ENCODE results near the gene ANO2. TPM values are rescaled to one million over a fixed set of nuclear protein-coding genes. Genes with fewer than 3 reads are reported as not detected.

ANO2 gene
- total RNA-seq, 1 donor from 2014 or later, result 1.5 TPM

DNA sequence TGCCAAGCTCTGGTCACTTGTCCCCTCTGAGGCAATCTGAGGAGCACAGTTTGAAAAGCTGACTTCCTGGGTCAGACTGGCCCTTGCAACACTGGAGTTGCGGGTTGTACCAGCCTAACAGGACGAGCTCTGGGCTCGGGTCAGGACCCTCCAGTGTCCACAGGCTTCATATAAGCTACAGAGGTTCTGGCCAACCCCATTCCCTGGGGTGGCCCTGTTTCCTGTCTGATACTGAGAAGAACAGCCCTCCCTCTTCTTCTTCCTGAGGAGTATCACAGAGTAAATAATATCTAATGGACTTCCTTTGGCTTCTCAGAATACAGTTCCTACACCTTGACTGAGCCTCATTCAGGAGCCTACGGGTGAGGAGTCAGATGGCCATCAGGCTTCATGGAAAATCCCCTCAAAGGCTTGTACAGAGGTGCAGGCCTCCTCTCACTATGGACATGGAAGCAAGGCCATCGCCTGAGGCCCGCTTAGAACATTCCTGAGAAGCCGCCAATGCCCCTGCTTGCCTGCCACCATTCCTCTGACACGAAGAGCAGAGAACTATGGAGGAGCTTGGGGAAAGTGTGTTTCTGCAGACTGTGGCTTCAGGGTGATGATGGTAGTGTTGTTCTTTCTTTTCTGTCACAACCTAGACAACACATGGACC, 28.5 kb upstream of the ANO2 start:
- Histone ChIP-seq H3K27me3 (ENCODE audit: control insufficient read depth, insufficient read depth, low read length) (no peaks in the 10 kb centered on the region), H3K4me3 (ENCODE audit: low read depth, low read length) (no peak overlapping the region), H3K36me3 (ENCODE audit: control insufficient read depth, insufficient read depth, low read length) (no peaks in the 10 kb centered on the region)
- TF ChIP-seq, protein P1, sequence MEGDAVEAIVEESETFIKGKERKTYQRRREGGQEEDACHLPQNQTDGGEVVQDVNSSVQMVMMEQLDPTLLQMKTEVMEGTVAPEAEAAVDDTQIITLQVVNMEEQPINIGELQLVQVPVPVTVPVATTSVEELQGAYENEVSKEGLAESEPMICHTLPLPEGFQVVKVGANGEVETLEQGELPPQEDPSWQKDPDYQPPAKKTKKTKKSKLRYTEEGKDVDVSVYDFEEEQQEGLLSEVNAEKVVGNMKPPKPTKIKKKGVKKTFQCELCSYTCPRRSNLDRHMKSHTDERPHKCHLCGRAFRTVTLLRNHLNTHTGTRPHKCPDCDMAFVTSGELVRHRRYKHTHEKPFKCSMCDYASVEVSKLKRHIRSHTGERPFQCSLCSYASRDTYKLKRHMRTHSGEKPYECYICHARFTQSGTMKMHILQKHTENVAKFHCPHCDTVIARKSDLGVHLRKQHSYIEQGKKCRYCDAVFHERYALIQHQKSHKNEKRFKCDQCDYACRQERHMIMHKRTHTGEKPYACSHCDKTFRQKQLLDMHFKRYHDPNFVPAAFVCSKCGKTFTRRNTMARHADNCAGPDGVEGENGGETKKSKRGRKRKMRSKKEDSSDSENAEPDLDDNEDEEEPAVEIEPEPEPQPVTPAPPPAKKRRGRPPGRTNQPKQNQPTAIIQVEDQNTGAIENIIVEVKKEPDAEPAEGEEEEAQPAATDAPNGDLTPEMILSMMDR (IDR thresholded peaks at IDR 0.05; ENCODE audit: insufficient read depth, low read length, poor library complexity, severe bottlenecking), result no peak
- no peak for DNase-seq (ENCODE audit: low read depth)

DNA sequence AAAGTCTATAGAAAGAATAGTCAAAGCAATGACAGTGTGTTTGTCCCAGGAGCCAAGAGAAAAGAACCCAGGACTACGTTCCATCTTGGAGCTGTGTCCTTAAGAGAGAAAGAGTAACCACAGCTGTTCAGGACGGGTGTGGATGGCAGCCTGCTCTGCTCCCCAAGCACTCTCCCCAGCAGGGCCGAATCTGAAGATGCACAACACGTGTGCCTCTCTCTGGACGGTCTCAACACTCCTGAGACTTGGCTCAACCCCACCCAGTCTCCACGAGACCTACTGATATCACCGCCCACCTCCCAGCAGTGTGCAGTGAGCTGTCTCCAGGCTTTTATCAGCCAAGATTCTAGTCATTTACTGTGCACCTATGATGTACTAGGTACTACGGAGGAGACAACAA, 27.3 kb upstream of the ANO2 start:
- TF ChIP-seq, protein P1 (IDR thresholded peaks at IDR 0.05; ENCODE audit: insufficient read depth, low read length, poor library complexity, severe bottlenecking), result no peak
- H3K36me3 ChIP-seq (ENCODE audit: control insufficient read depth, insufficient read depth, low read length), result no peaks in the 10 kb centered on the region
- DNase-seq (ENCODE audit: low read depth), result no peak
- no peaks in the 10 kb centered on the region for H3K27me3 ChIP-seq (ENCODE audit: control insufficient read depth, insufficient read depth, low read length)
- H3K4me3 ChIP-seq (ENCODE audit: low read depth, low read length), result no peak overlapping the region

DNA sequence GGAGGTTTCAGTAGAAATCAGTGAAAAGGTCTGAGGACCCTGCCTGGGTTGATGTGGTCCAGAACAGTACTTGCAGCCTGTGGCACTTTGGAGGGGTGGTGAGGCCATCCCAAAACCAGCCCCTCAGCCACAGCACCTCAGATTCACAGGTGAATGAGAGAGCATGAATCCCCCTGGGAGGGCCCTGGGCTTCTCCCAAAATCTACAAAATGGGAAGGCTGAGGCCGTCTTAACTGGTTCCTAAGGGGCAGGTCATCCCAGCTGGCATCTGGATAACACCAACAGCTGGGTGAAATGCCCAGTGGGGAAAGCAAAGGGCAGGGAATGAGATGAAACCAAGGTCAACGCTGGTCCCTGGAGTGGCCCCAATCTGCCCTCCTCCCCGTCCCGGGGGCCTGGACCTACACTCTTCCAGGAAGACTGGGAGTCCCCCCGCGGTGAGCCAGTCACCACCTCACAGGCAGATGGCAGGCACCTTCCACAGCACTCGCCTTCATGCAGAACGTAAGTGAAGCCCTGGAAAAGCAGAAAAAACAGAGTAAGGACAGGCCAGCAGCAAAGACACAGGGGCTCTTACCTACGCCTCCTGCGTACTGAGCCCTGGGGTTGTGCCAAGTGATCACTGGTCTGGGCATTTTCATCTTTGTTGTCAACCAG, 26.3 kb upstream of the ANO2 start:
- TF ChIP-seq, protein P1 (IDR thresholded peaks at IDR 0.05; ENCODE audit: insufficient read depth, low read length, poor library complexity, severe bottlenecking), result no peak
- Histone ChIP-seq H3K4me3 (ENCODE audit: low read depth, low read length) (no peak overlapping the region), H3K27me3 (ENCODE audit: control insufficient read depth, insufficient read depth, low read length) (no peaks in the 10 kb centered on the region), H3K36me3 (ENCODE audit: control insufficient read depth, insufficient read depth, low read length) (no peaks in the 10 kb centered on the region)
- DNase-seq (ENCODE audit: low read depth), result no peak

DNA sequence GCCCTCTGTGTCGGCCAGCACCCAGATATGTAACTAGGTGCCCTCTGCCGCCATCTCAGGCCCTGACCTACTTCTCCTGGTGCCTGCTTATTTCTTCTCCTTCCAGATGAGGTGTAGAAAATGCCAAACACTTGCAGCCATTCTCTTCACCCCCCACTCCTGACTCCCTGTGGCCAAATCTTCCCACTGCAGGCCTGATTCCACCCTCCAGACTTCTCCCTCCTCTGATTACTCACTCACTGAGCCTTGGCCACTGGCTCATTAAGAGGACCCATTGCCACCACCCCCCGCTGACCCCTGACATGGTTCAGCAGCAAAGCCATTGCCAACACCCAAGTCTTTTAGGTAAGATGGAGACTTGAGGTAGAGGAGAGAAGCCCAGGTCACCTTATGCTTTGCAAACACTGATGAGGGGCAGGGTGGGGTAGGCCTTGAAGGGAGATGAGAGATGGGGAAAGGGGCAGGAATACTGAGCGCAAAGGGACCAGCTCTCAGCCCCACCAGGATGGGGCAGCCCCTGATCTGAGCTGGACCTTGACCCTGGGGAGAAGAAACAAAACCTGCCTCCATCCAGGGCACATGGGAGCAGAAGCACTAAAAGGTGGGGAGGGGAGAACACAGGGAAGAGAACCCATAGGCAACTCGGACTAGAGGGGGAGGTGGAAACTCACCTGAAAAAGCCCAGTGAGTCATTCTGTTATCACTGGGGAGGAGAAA, 25.1 kb upstream of the ANO2 start:
- Histone ChIP-seq H3K27me3 (ENCODE audit: control insufficient read depth, insufficient read depth, low read length) (peaks cover 3% of the 10 kb centered on the region), H3K36me3 (ENCODE audit: control insufficient read depth, insufficient read depth, low read length) (no peaks in the 10 kb centered on the region), H3K4me3 (ENCODE audit: low read depth, low read length) (no peak overlapping the region)
- no peak for DNase-seq (ENCODE audit: low read depth)
- TF ChIP-seq, protein P1 (IDR thresholded peaks at IDR 0.05; ENCODE audit: insufficient read depth, low read length, poor library complexity, severe bottlenecking), result no peak

DNA sequence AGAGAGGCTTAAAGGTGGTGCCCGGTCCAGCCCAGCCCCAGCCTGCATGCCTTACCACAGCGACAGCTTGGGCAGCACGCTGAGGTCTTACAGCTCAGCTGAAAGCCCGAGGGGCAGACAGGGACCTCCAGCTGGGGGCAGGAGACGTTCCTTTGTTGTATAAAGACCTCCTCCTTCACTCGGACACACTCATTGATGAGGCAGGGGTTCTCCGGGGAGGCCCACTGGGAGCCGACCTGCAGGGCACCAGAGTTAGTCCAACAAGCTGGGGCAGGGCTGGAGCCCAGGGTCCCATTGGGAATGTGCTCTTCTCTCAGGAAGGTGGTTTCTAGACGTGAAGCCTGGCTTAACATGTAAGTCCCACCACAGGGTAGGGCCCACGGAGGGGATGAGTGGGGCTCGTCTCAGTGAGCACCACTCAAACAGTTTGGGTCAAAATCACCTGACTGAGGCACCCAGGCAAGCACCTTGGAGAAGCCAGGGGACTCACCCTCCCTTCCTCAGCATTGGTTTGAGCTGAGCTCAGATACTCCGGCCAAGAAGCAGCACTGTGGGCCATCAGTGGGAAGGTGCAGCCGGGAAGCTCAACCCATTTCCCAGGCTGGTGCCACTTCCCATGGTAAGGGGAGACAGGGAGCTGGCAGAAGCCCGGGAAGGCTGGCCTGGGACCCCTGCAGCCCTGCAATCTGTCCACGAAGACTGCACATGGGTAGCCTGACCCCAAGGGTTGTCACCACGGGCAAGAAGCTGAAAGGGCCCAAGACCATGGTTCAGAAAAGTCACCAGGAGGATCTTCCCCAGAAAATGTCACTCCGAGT, 24.3 kb upstream of the ANO2 start:
- Histone ChIP-seq H3K36me3 (ENCODE audit: control insufficient read depth, insufficient read depth, low read length) (no peaks in the 10 kb centered on the region), H3K4me3 (ENCODE audit: low read depth, low read length) (no peak overlapping the region), H3K27me3 (ENCODE audit: control insufficient read depth, insufficient read depth, low read length) (peaks cover 7% of the 10 kb centered on the region)
- TF ChIP-seq, protein P1 (IDR thresholded peaks at IDR 0.05; ENCODE audit: insufficient read depth, low read length, poor library complexity, severe bottlenecking), result no peak
- DNase-seq (ENCODE audit: low read depth), result no peak
